ENCODE results near the gene TTLL10.

DNA sequence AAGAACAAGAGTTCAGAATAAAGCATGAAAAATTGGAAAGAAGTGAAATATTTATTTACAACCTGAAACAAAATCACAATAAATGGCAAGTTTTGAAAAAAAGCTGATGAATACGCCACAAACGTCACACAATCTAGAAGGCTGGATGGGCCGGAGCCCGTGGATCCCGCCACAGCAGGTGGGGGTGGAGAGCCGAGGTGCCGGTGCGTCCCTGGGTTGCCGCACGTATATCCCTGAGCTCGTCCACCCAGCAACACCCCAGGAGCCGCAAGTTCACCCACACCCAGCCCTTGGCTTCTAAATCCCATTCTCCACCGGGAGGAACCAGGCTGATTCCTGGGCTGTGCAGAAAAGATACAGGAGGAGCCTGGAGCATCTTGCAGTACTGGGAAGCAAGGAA is 25.6 kb upstream of the TTLL10 start:
- TF ChIP-seq RAD21 (IDR thresholded peaks at IDR 0.05; ENCODE audit: low read length) (no peak), ELF1 (IDR thresholded peaks at IDR 0.05) (no peak), NRF1 (IDR thresholded peaks at IDR 0.05; ENCODE audit: low read depth, low read length) (no peak), CTCF (IDR thresholded peaks at IDR 0.05) (no peak), FOXM1 (IDR thresholded peaks at IDR 0.05; ENCODE audit: low read depth) (no peak)
- TF ChIP-seq, protein P1, sequence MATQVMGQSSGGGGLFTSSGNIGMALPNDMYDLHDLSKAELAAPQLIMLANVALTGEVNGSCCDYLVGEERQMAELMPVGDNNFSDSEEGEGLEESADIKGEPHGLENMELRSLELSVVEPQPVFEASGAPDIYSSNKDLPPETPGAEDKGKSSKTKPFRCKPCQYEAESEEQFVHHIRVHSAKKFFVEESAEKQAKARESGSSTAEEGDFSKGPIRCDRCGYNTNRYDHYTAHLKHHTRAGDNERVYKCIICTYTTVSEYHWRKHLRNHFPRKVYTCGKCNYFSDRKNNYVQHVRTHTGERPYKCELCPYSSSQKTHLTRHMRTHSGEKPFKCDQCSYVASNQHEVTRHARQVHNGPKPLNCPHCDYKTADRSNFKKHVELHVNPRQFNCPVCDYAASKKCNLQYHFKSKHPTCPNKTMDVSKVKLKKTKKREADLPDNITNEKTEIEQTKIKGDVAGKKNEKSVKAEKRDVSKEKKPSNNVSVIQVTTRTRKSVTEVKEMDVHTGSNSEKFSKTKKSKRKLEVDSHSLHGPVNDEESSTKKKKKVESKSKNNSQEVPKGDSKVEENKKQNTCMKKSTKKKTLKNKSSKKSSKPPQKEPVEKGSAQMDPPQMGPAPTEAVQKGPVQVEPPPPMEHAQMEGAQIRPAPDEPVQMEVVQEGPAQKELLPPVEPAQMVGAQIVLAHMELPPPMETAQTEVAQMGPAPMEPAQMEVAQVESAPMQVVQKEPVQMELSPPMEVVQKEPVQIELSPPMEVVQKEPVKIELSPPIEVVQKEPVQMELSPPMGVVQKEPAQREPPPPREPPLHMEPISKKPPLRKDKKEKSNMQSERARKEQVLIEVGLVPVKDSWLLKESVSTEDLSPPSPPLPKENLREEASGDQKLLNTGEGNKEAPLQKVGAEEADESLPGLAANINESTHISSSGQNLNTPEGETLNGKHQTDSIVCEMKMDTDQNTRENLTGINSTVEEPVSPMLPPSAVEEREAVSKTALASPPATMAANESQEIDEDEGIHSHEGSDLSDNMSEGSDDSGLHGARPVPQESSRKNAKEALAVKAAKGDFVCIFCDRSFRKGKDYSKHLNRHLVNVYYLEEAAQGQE (IDR thresholded peaks at IDR 0.05; ENCODE audit: low read depth, low read length): no peak

Data from SK-N-SH (cell line).